ENCODE measurements around the gene MED12L. TPM values are rescaled to one million over a fixed set of nuclear protein-coding genes. Genes with fewer than 3 reads are reported as not detected.

The MED12L gene
- polyA plus RNA-seq, 1 donor from 2014 or later: 28.5 TPM

DNA sequence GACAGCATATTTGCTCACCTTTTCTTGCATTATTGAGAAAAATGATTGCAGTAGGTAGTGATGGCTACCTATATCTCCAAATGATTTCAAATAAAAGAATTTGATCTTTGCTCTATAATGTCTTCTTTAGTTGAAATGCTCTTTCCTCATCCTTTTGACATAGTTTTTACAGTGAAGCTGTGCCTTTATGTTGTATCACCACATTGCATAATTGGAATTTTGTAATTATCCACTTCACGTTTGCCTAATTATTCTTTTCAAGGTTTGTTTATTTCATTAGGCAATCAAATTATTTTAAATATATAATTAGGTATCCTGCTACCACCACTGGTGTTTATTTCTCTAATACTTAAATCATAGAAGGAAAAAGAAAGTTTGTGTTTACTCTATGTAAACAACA lies 265.2 kb downstream of the MED12L start:
- no peaks in the 10 kb centered on the region for H3K9me3 ChIP-seq (ENCODE audit: low read length)
- peaks cover 5% of the 10 kb centered on the region for H3K36me3 ChIP-seq (ENCODE audit: insufficient read depth, low read length)
- no peak overlapping the region for H3K4me3 ChIP-seq (ENCODE audit: low read length)
- H3K9me2 ChIP-seq (ENCODE audit: insufficient read depth, low read length): no peaks in the 10 kb centered on the region
- no peaks in the 10 kb centered on the region for H3K79me2 ChIP-seq (replicated peaks; ENCODE audit: insufficient read depth, low read length)
- H3K4me2 ChIP-seq (ENCODE audit: low read length): no peak overlapping the region
- no peak overlapping the region for H3K27ac ChIP-seq (ENCODE audit: low read length)
- no peak overlapping the region for H2AFZ ChIP-seq (ENCODE audit: low read depth, low read length)
- no peaks in the 10 kb centered on the region for H3F3A ChIP-seq (ENCODE audit: insufficient read depth, low read length, poor library complexity, severe bottlenecking)
- H3K27me3 ChIP-seq (ENCODE audit: insufficient read depth, low read depth, low read length): no peaks in the 10 kb centered on the region
- TF ChIP-seq, protein P1, sequence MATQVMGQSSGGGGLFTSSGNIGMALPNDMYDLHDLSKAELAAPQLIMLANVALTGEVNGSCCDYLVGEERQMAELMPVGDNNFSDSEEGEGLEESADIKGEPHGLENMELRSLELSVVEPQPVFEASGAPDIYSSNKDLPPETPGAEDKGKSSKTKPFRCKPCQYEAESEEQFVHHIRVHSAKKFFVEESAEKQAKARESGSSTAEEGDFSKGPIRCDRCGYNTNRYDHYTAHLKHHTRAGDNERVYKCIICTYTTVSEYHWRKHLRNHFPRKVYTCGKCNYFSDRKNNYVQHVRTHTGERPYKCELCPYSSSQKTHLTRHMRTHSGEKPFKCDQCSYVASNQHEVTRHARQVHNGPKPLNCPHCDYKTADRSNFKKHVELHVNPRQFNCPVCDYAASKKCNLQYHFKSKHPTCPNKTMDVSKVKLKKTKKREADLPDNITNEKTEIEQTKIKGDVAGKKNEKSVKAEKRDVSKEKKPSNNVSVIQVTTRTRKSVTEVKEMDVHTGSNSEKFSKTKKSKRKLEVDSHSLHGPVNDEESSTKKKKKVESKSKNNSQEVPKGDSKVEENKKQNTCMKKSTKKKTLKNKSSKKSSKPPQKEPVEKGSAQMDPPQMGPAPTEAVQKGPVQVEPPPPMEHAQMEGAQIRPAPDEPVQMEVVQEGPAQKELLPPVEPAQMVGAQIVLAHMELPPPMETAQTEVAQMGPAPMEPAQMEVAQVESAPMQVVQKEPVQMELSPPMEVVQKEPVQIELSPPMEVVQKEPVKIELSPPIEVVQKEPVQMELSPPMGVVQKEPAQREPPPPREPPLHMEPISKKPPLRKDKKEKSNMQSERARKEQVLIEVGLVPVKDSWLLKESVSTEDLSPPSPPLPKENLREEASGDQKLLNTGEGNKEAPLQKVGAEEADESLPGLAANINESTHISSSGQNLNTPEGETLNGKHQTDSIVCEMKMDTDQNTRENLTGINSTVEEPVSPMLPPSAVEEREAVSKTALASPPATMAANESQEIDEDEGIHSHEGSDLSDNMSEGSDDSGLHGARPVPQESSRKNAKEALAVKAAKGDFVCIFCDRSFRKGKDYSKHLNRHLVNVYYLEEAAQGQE (IDR thresholded peaks at IDR 0.05; ENCODE audit: borderline replicate concordance): no peak
- no peak for TF ChIP-seq EP300 (conservative IDR thresholded peaks at IDR 0.05; ENCODE audit: poor library complexity, severe bottlenecking)
- no peak for TF ChIP-seq RAD21 (conservative IDR thresholded peaks at IDR 0.05)
- TF ChIP-seq SMC3 (conservative IDR thresholded peaks at IDR 0.05; ENCODE audit: poor library complexity): no peak
- no peak for TF ChIP-seq MXI1 (conservative IDR thresholded peaks at IDR 0.05; ENCODE audit: poor library complexity, severe bottlenecking)
- TF ChIP-seq, protein P2, sequence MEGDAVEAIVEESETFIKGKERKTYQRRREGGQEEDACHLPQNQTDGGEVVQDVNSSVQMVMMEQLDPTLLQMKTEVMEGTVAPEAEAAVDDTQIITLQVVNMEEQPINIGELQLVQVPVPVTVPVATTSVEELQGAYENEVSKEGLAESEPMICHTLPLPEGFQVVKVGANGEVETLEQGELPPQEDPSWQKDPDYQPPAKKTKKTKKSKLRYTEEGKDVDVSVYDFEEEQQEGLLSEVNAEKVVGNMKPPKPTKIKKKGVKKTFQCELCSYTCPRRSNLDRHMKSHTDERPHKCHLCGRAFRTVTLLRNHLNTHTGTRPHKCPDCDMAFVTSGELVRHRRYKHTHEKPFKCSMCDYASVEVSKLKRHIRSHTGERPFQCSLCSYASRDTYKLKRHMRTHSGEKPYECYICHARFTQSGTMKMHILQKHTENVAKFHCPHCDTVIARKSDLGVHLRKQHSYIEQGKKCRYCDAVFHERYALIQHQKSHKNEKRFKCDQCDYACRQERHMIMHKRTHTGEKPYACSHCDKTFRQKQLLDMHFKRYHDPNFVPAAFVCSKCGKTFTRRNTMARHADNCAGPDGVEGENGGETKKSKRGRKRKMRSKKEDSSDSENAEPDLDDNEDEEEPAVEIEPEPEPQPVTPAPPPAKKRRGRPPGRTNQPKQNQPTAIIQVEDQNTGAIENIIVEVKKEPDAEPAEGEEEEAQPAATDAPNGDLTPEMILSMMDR (IDR thresholded peaks at IDR 0.05; ENCODE audit: poor library complexity, severe bottlenecking): no peak
- no peak for TF ChIP-seq POLR2AphosphoS5 (IDR thresholded peaks at IDR 0.05)
- TF ChIP-seq TAF1 (IDR thresholded peaks at IDR 0.05; ENCODE audit: low read depth): no peak
- TF ChIP-seq EZH2 (IDR thresholded peaks at IDR 0.05; ENCODE audit: borderline replicate concordance, insufficient read depth, low read length, poor library complexity, severe bottlenecking): no peak
- no peaks in the 10 kb centered on the region for H4K20me1 ChIP-seq (ENCODE audit: insufficient read depth)
- no peak overlapping the region for H3K9ac ChIP-seq (ENCODE audit: low read length)

DNA sequence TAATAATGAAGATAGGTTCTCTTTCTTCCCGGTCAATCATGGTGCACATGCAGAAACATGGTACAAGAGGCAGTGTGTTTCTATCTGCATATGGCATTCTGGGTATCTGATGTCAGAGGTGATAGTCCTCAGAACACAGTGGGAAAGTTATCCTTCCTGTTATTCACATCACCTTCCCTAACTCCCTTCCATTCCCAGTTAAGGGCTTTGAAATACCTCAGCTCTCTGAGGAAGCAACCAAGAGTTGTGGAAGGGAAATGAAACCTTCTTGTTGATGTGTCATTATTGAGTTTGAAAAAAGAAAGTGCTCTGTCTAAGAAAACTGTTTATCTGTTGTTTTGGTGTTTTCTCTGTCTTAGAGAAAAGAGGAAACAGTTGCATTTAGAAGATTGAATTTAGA lies 265.8 kb downstream of the MED12L start:
- no peaks in the 10 kb centered on the region for H3K27me3 ChIP-seq (ENCODE audit: insufficient read depth, low read depth, low read length)
- no peak overlapping the region for H3K27ac ChIP-seq (ENCODE audit: low read length)
- no peaks in the 10 kb centered on the region for H4K20me1 ChIP-seq (ENCODE audit: insufficient read depth)
- no peak for TF ChIP-seq MXI1 (conservative IDR thresholded peaks at IDR 0.05; ENCODE audit: poor library complexity, severe bottlenecking)
- TF ChIP-seq, protein P2 (IDR thresholded peaks at IDR 0.05; ENCODE audit: poor library complexity, severe bottlenecking): no peak
- no peak for TF ChIP-seq POLR2AphosphoS5 (IDR thresholded peaks at IDR 0.05)
- no peak for TF ChIP-seq RAD21 (conservative IDR thresholded peaks at IDR 0.05)
- TF ChIP-seq, protein P1 (IDR thresholded peaks at IDR 0.05; ENCODE audit: borderline replicate concordance): no peak
- no peak for TF ChIP-seq EZH2 (IDR thresholded peaks at IDR 0.05; ENCODE audit: borderline replicate concordance, insufficient read depth, low read length, poor library complexity, severe bottlenecking)
- TF ChIP-seq TAF1 (IDR thresholded peaks at IDR 0.05; ENCODE audit: low read depth): no peak
- TF ChIP-seq EP300 (conservative IDR thresholded peaks at IDR 0.05; ENCODE audit: poor library complexity, severe bottlenecking): no peak
- no peak for TF ChIP-seq SMC3 (conservative IDR thresholded peaks at IDR 0.05; ENCODE audit: poor library complexity)
- no peak overlapping the region for H2AFZ ChIP-seq (ENCODE audit: low read depth, low read length)
- no peak overlapping the region for H3K4me3 ChIP-seq (ENCODE audit: low read length)
- no peak overlapping the region for H3K4me2 ChIP-seq (ENCODE audit: low read length)
- H3K9ac ChIP-seq (ENCODE audit: low read length): no peak overlapping the region
- H3K79me2 ChIP-seq (replicated peaks; ENCODE audit: insufficient read depth, low read length): no peaks in the 10 kb centered on the region
- H3K9me2 ChIP-seq (ENCODE audit: insufficient read depth, low read length): no peaks in the 10 kb centered on the region
- no peaks in the 10 kb centered on the region for H3F3A ChIP-seq (ENCODE audit: insufficient read depth, low read length, poor library complexity, severe bottlenecking)
- no peaks in the 10 kb centered on the region for H3K9me3 ChIP-seq (ENCODE audit: low read length)
- peaks cover 5% of the 10 kb centered on the region for H3K36me3 ChIP-seq (ENCODE audit: insufficient read depth, low read length)
